SK-N-SH treated with all-trans-retinoic acid at 6 μM for 48 hours (cell line): ENCODE results near the gene KCNMA1.

Source experiments
- ATAC-seq: fragments of 200-7000 bp; cut with Tn5 transposase; 3 replicates; pipeline ENCODE4 v1.9.1; 2020; ENCODE audit warnings: mild to moderate bottlenecking, moderate library complexity
- ARNTL ChIP-seq: fragments of 450-650 bp; formaldehyde crosslinking; IDR thresholded peaks from 2 replicates; pipeline ENCODE4 v1.5.0; 2020; ENCODE audit warnings: low read depth, mild to moderate bottlenecking, moderate library complexity, borderline replicate concordance
- BACH2 ChIP-seq: fragments of 250-450 bp; sonication (Bioruptor Pico); IDR thresholded peaks from 2 replicates; pipeline ENCODE4 v1.9.0; 2021; ENCODE audit warnings: mild to moderate bottlenecking, borderline replicate concordance
- CREB5 ChIP-seq: fragments of 250-450 bp; sonication (Bioruptor Pico); IDR thresholded peaks from 2 replicates; pipeline ENCODE4 v1.5.1; 2020; ENCODE audit warnings: low read depth, mild to moderate bottlenecking, moderate library complexity
- CSDC2 ChIP-seq: fragments of 250-450 bp; sonication (Bioruptor Pico); IDR thresholded peaks from 2 replicates; pipeline ENCODE4 v1.5.0; 2020; ENCODE audit warnings: mild to moderate bottlenecking, moderate library complexity
- CSRNP3 ChIP-seq: fragments of 250-450 bp; sonication (Bioruptor Pico); IDR thresholded peaks from 2 replicates; pipeline ENCODE4 v1.5.1; 2021; ENCODE audit warnings: mild to moderate bottlenecking, moderate library complexity
- ESRRG ChIP-seq: fragments of 250-450 bp; sonication (Bioruptor Pico); IDR thresholded peaks from 2 replicates; pipeline ENCODE4 v1.6.1; 2021; ENCODE audit warnings: mild to moderate bottlenecking
- GLIS3 ChIP-seq: fragments of 250-450 bp; sonication (Bioruptor Pico); IDR thresholded peaks from 2 replicates; pipeline ENCODE4 v1.5.0; 2020; ENCODE audit warnings: mild to moderate bottlenecking, moderate library complexity
- OSR1 ChIP-seq: fragments of 250-450 bp; sonication (Bioruptor Pico); IDR thresholded peaks from 2 replicates; pipeline ENCODE4 v1.8.0; 2022; ENCODE audit warnings: moderate library complexity, mild to moderate bottlenecking, inconsistent platforms
- PATZ1 ChIP-seq: fragments of 250-450 bp; sonication (Bioruptor Pico); IDR thresholded peaks from 2 replicates; pipeline ENCODE4 v1.8.0; 2020; ENCODE audit warnings: mild to moderate bottlenecking, moderate library complexity, borderline replicate concordance
- POU6F1 ChIP-seq: fragments of 250-450 bp; sonication (Bioruptor Pico); IDR thresholded peaks from 2 replicates; pipeline ENCODE4 v1.8.0; 2021; ENCODE audit warnings: low read depth, mild to moderate bottlenecking, moderate library complexity, borderline replicate concordance
- RARB ChIP-seq: fragments of 250-450 bp; sonication (Bioruptor Pico); IDR thresholded peaks from 2 replicates; pipeline ENCODE4 v1.8.0; 2021; ENCODE audit warnings: mild to moderate bottlenecking, moderate library complexity
- SNAI2 ChIP-seq: fragments of 250-450 bp; sonication (Bioruptor Pico); IDR thresholded peaks from 2 replicates; pipeline ENCODE4 v1.5.0; 2020; ENCODE audit warnings: mild to moderate bottlenecking, moderate library complexity
- TCF4 ChIP-seq: fragments of 250-450 bp; sonication (Bioruptor Pico); IDR thresholded peaks from 2 replicates; pipeline ENCODE4 v1.8.0; 2021; ENCODE audit warnings: mild to moderate bottlenecking, moderate library complexity, borderline replicate concordance
- ZC3H10 ChIP-seq: fragments of 250-450 bp; sonication (Bioruptor Pico); IDR thresholded peaks from 2 replicates; pipeline ENCODE4 v1.5.1; 2021; ENCODE audit warnings: mild to moderate bottlenecking, moderate library complexity
- ZFP3 ChIP-seq: fragments of 250-450 bp; sonication (Bioruptor Pico); IDR thresholded peaks from 2 replicates; pipeline ENCODE4 v1.5.0; 2020; ENCODE audit warnings: mild to moderate bottlenecking, moderate library complexity
- ZFP30 ChIP-seq: fragments of 450-650 bp; formaldehyde crosslinking; IDR thresholded peaks from 2 replicates; pipeline ENCODE4 v1.5.0; 2022; ENCODE audit warnings: mild to moderate bottlenecking, moderate library complexity
- ZNF565 ChIP-seq: fragments of 450-650 bp; formaldehyde crosslinking; conservative IDR thresholded peaks from 2 replicates; pipeline ENCODE4 v1.5.0; 2020; ENCODE audit warnings: low read depth, mild to moderate bottlenecking, moderate library complexity
- ZNF70 ChIP-seq: fragments of 450-650 bp; formaldehyde crosslinking; IDR thresholded peaks from 2 replicates; pipeline ENCODE4 v1.5.0; 2020; ENCODE audit warnings: mild to moderate bottlenecking, moderate library complexity
- ZNF8 ChIP-seq: fragments of 450-650 bp; formaldehyde crosslinking; IDR thresholded peaks from 2 replicates; pipeline ENCODE4 v1.5.0; 2020; ENCODE audit warnings: mild to moderate bottlenecking, moderate library complexity

The KCNMA1 gene

GRCh38 chr10:77411805-77412204, 225.8 kb downstream of the KCNMA1 start:
- no peak for ATAC-seq
- TF ChIP-seq ZFP30 (no peak), TCF4 (CRISPR knock-in tag) (no peak), ARNTL (CRISPR knock-in tag) (no peak), GLIS3 (CRISPR knock-in tag) (no peak), OSR1 (no peak), PATZ1 (CRISPR knock-in tag) (no peak), CREB5 (CRISPR knock-in tag) (no peak), CSDC2 (CRISPR knock-in tag) (no peak)

- TF ChIP-seq OSR1 = no peak
- TF ChIP-seq POU6F1 (CRISPR knock-in tag) = no peak
- TF ChIP-seq ZC3H10 (CRISPR knock-in tag) = no peak
- no peak for ATAC-seq
Observed at GRCh38 chr10:77410523-77410922, 227.1 kb downstream of the KCNMA1 start.

GRCh38 chr10:77409697-77410471, 227.7 kb downstream of the KCNMA1 start:
- no peak; the same call in 2 of the 3 replicates for ATAC-seq
- TF ChIP-seq ZNF70 (CRISPR knock-in tag) (no peak), ESRRG (CRISPR knock-in tag) (no peak), ARNTL (CRISPR knock-in tag) (no peak), CSDC2 (CRISPR knock-in tag) (no peak), ZFP3 (no peak), ZNF565 (no peak), ZNF8 (CRISPR knock-in tag) (no peak), RARB (CRISPR knock-in tag) (no peak), ZC3H10 (CRISPR knock-in tag) (no peak), CSRNP3 (CRISPR knock-in tag) (no peak), POU6F1 (CRISPR knock-in tag) (no peak), CREB5 (CRISPR knock-in tag) (no peak)

GRCh38 chr10:77408259-77408658, 229.3 kb downstream of the KCNMA1 start:
- no peak for ATAC-seq
- TF ChIP-seq ZFP3 (no peak), PATZ1 (CRISPR knock-in tag) (no peak), ZNF70 (CRISPR knock-in tag) (no peak), OSR1 (no peak), CSDC2 (CRISPR knock-in tag) (no peak), ZNF565 (no peak), BACH2 (no peak), POU6F1 (CRISPR knock-in tag) (no peak), RARB (CRISPR knock-in tag) (no peak), ARNTL (CRISPR knock-in tag) (no peak), SNAI2 (CRISPR knock-in tag) (no peak), ZNF8 (CRISPR knock-in tag) (no peak), ZFP30 (no peak)
